Spleen (tissue), 7 donors: ENCODE data around the gene HES1.

Source experiments
- CTCF ChIP-seq, 11 experiments: fragments of 200-600 bp in 7 of 11; fragments of 450-650 bp in 4 of 11; sonication (generic) in 4 of 11; IDR thresholded peaks in 8 of 11; conservative IDR thresholded peaks in 3 of 11; 1 replicate in 7 of 11; 2 replicates in 4 of 11; pipeline versions ENCODE4 v1.4.0 to v1.8.0; 2016 to 2021; ENCODE audit warnings: antibody characterized with exemption in 11 of 11, inconsistent platforms in 4 of 11, mild to moderate bottlenecking in 1 of 11
- POLR2AphosphoS5 ChIP-seq, 3 donors: sonication (generic); formaldehyde crosslinking; IDR thresholded peaks; one replicate each; pipeline ENCODE4 v1.5.1; 2017; ENCODE audit warnings: antibody characterized with exemption in 3 of 3
- donor health status: DM: no; HTN: no; CAD: no; lungs with moderate emphysema.
- donor health status: DM: no; HTN: no; CAD: no.
- donor health status: DM: no; HTN: no; CAD: no.

GRCh38 chr3:194163697-194164096, 27.7 kb downstream of the HES1 start:
- TF ChIP-seq CTCF (IDR thresholded peaks at IDR 0.05 in 8 of 11, conservative IDR thresholded peaks at IDR 0.05 in 3 of 11): no peak
- no peak for TF ChIP-seq POLR2AphosphoS5 (IDR thresholded peaks at IDR 0.05)
